Cerebellar nuclear complex (tissue), 1 donor: ENCODE measurements around the gene KSR2.
"Not testable (repeated sequence)": the region's sequence is repeated elsewhere in the genome, so short reads cannot be mapped to it uniquely, and the experiment has no call there.

Experiments
- DNase-seq, 2 experiments: peaks; one replicate each; lab custom pipeline; 2025; lab: John Stamatoyannopoulos, UW

Gene KSR2

GRCh38 chr12:117857632-117858612, 110.9 kb downstream of the KSR2 start:
- no peak for DNase-seq

GRCh38 chr12:117857139-117857538, 111.7 kb downstream of the KSR2 start:
- DNase-seq = not testable (repeated sequence)

- no peak for DNase-seq
Measured at GRCh38 chr12:117855165-117855564, 113.6 kb downstream of the KSR2 start.

- no peak for DNase-seq
Measured at GRCh38 chr12:117854339-117855012, 114.3 kb downstream of the KSR2 start.

- no peak for DNase-seq
Measured at GRCh38 chr12:117853600-117853999, 115.2 kb downstream of the KSR2 start.

- DNase-seq = no peak
Measured at GRCh38 chr12:117850048-117850447, 118.7 kb downstream of the KSR2 start.

GRCh38 chr12:117847371-117847770, 121.4 kb downstream of the KSR2 start:
- DNase-seq = no peak

- DNase-seq = no peak
Measured at GRCh38 chr12:117845271-117845904, 123.4 kb downstream of the KSR2 start.

GRCh38 chr12:117844114-117844830, 124.5 kb downstream of the KSR2 start:
- no peak for DNase-seq

GRCh38 chr12:117842630-117843029, 126.2 kb downstream of the KSR2 start:
- no peak for DNase-seq

GRCh38 chr12:117842220-117842619, 126.6 kb downstream of the KSR2 start:
- DNase-seq = no peak

- DNase-seq = no peak
Measured at GRCh38 chr12:117837737-117838050, 131.1 kb downstream of the KSR2 start.

GRCh38 chr12:117836999-117837736, 131.6 kb downstream of the KSR2 start:
- DNase-seq = peak; percentile 32 to 70

GRCh38 chr12:117836476-117836875, 132.3 kb downstream of the KSR2 start:
- DNase-seq = peak in 1 of 2 experiments; percentile 11

- no peak for DNase-seq
Measured at GRCh38 chr12:117835156-117835555, 133.6 kb downstream of the KSR2 start.

- no peak for DNase-seq
Measured at GRCh38 chr12:117832459-117833457, 136.0 kb downstream of the KSR2 start.

GRCh38 chr12:117830471-117830870, 138.3 kb downstream of the KSR2 start:
- no peak for DNase-seq

GRCh38 chr12:117829108-117829507, 139.7 kb downstream of the KSR2 start:
- DNase-seq = no peak

GRCh38 chr12:117827660-117828059, 141.1 kb downstream of the KSR2 start:
- DNase-seq = no peak

- no peak for DNase-seq
Measured at GRCh38 chr12:117825827-117826226, 143.0 kb downstream of the KSR2 start.
